Stimulated activated memory B cell treated with anti-CD40 and anti-IgM and Interleukin-4, amounts not matched to agents 10 μg/mL and 1 μg/mL and 100 μg/mL, for 72 hours (primary cell): ENCODE results near the gene TSPAN19.

Experiments
- ATAC-seq: fragments of 150-1000 bp; cut with Tn5 transposase; 2 replicates; pipeline ENCODE4 v1.10.0; 2021
- H3K27ac Mint-ChIP-seq: one replicate; pipeline ENCODE4 v1.8.0; 2022; ENCODE audit warnings: mild to moderate bottlenecking, mixed read lengths
- H3K27me3 Mint-ChIP-seq: one replicate; pipeline ENCODE4 v1.8.0; 2022; ENCODE audit warnings: mixed read lengths
- H3K36me3 Mint-ChIP-seq: one replicate; pipeline ENCODE4 v1.8.0; 2022; ENCODE audit warnings: mixed read lengths
- H3K4me1 Mint-ChIP-seq: one replicate; pipeline ENCODE4 v1.8.0; 2022; ENCODE audit warnings: mixed read lengths
- H3K4me3 Mint-ChIP-seq: one replicate; pipeline ENCODE4 v1.8.0; 2022; ENCODE audit warnings: mild to moderate bottlenecking, moderate library complexity, mixed read lengths
- H3K9me3 Mint-ChIP-seq: one replicate; pipeline ENCODE4 v1.8.0; 2022; ENCODE audit warnings: mixed read lengths

The TSPAN19 gene

DNA sequence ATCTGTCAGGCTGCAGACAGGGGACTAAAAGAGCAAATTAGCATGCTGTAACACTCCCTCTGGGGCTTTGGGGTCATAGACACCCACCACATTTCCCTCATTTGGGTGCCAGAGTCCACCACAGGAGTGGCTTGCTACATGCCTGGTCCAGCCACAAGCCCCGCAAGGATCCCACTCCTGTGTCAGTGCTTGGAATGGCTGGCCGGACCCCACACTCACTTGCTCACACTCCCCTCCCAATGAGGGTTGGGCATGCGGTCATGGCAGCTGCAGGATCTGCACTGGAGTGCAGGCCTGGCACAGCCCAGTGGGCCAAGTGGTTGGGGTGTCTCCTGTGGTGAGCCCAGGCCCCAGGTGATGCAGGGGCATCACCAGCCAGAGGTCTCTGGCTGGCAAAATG lies 59.9 kb downstream of the TSPAN19 start:
- Mint-ChIP-seq H3K4me1 (no peaks in the 10 kb centered on the region), H3K27ac (no peak overlapping the region), H3K9me3 (no peaks in the 10 kb centered on the region), H3K27me3 (no peaks in the 10 kb centered on the region), H3K36me3 (no peaks in the 10 kb centered on the region), H3K4me3 (no peak overlapping the region)
- peak; percentile 21 for ATAC-seq

DNA sequence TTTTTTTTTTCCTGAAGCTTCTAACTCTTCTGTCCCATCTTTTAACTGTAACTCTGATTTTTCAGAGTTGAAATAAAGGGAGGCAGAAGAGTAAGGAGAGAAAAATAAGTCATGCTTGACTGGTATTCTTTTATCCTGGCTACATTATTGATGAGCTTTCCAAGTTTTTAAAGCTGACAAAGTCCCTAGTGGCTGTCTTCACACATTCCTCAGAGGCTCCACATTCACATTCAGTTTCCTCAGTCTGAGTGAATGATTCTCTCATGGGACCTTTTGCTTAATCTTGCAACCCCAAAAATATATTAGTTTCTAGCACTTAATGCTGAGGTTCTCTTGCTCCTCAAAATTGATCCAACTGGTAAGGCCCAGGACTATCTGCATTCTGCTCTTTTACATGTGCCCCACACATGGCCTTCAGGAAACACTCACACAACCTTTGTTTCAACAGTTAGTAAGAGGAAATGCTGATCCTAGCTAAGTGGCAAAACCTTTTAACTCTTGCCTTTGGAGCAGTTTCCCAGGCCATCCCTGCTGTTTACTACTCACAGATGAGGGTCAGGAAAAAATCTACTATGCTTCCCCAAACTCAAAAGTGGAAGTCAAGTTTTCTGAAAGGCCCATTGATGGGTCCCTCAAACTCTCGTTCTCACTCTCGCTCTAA lies 61.8 kb downstream of the TSPAN19 start:
- H3K9me3 Mint-ChIP-seq = no peaks in the 10 kb centered on the region

DNA sequence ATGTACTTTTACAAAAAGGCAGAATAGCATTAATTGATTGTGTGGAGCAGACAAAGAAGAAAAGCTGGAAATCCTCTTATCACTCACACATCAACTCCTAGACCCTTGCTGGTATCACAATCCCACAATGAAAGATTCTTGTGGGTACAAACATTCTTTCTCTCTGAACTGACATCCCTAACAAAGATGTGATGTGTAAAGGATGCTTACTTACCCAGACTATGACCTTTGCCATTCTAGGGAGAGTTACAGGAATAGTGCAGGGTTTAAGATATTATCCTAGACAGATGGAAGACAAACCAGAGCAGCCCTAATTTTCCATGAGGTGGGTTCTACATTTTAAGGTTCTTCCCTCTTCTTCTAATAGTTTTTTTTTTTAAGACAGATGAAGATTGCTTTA lies 63.1 kb downstream of the TSPAN19 start:
- Mint-ChIP-seq H3K4me3 (no peak overlapping the region), H3K27ac (no peak overlapping the region), H3K27me3 (no peaks in the 10 kb centered on the region), H3K4me1 (no peaks in the 10 kb centered on the region), H3K9me3 (no peaks in the 10 kb centered on the region), H3K36me3 (no peaks in the 10 kb centered on the region)
- ATAC-seq = no peak

More for the DNA sequence above, 61.8 kb downstream of the TSPAN19 start:
- Mint-ChIP-seq H3K36me3 (no peaks in the 10 kb centered on the region), H3K27ac (no peak overlapping the region), H3K4me3 (no peak overlapping the region), H3K27me3 (no peaks in the 10 kb centered on the region), H3K4me1 (no peaks in the 10 kb centered on the region)
- ATAC-seq = no peak

DNA sequence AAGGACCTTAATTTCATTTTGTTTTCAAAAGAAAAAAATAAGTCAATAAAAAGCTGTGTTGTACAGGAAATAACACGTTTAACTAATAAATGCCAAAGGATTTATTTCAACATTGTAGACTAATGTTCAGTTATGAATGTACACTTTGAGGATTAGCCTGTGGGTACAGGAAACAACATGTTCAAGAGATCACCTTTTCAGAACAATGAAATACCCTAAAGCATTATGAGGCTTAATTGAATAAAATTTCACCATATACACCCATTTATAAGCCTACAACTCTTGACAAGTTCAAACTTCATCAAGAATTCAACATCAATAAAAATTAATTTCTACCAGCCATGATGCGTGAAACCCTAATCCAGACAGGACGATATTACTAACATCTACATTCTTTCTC lies 66.9 kb downstream of the TSPAN19 start:
- ATAC-seq = no peak
- Mint-ChIP-seq H3K4me1 (no peaks in the 10 kb centered on the region), H3K27ac (no peak overlapping the region), H3K4me3 (no peak overlapping the region), H3K27me3 (no peaks in the 10 kb centered on the region), H3K36me3 (no peaks in the 10 kb centered on the region), H3K9me3 (no peaks in the 10 kb centered on the region)
